SK-N-SH treated with all-trans-retinoic acid at 6 μM for 48 hours (cell line): ENCODE results near the gene RAB2B.

ENCODE experiments used
- ZFP30 ChIP-seq: fragments of 450-650 bp; formaldehyde crosslinking; IDR thresholded peaks from 2 replicates; pipeline ENCODE4 v1.5.0; 2022; ENCODE audit warnings: mild to moderate bottlenecking, moderate library complexity
- ZNF70 ChIP-seq: fragments of 450-650 bp; formaldehyde crosslinking; IDR thresholded peaks from 2 replicates; pipeline ENCODE4 v1.5.0; 2020; ENCODE audit warnings: mild to moderate bottlenecking, moderate library complexity

GRCh38 chr14:21426692-21427091 is 50.1 kb downstream of the RAB2B start:
- TF ChIP-seq ZFP30 (no peak), ZNF70 (CRISPR knock-in tag) (no peak)
